ENCODE results near the gene UMPS. TPM values are rescaled to one million over a fixed set of nuclear protein-coding genes. Genes with fewer than 3 reads are reported as not detected.

UMPS gene
- total and polyA plus RNA-seq, 9 of the 15 experiments (the other 6 are each of a cell fraction or from before 2014, with no cell fraction given): 28.9 to 91.0 (median 45.9) TPM

DNA sequence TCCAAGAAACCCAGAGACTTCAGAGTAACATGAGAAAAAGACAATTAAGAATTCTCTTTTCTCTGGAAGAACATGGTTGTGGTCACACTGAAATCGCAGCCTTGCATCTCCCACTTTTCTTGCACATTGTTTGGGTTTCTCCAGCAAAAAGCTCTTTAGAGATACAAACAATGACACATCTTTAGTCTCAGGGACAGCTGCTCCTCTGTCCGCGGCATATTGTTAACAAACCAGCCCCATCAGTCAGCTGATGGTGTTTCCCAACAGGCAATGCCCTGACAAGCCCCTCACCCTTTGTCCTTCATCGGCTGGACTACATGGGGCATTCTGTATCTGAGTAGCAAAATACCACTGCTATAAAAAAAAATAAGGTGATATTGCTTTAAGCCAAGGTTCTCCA lies 53.4 kb downstream of the UMPS start (continued):
- TF ChIP-seq TBP (optimal IDR thresholded peaks at IDR 0.05; ENCODE audit: low read depth, low read length) (no peak), GATAD2B (IDR thresholded peaks at IDR 0.05; ENCODE audit: borderline replicate concordance) (no peak)
- TF ChIP-seq, protein P1, sequence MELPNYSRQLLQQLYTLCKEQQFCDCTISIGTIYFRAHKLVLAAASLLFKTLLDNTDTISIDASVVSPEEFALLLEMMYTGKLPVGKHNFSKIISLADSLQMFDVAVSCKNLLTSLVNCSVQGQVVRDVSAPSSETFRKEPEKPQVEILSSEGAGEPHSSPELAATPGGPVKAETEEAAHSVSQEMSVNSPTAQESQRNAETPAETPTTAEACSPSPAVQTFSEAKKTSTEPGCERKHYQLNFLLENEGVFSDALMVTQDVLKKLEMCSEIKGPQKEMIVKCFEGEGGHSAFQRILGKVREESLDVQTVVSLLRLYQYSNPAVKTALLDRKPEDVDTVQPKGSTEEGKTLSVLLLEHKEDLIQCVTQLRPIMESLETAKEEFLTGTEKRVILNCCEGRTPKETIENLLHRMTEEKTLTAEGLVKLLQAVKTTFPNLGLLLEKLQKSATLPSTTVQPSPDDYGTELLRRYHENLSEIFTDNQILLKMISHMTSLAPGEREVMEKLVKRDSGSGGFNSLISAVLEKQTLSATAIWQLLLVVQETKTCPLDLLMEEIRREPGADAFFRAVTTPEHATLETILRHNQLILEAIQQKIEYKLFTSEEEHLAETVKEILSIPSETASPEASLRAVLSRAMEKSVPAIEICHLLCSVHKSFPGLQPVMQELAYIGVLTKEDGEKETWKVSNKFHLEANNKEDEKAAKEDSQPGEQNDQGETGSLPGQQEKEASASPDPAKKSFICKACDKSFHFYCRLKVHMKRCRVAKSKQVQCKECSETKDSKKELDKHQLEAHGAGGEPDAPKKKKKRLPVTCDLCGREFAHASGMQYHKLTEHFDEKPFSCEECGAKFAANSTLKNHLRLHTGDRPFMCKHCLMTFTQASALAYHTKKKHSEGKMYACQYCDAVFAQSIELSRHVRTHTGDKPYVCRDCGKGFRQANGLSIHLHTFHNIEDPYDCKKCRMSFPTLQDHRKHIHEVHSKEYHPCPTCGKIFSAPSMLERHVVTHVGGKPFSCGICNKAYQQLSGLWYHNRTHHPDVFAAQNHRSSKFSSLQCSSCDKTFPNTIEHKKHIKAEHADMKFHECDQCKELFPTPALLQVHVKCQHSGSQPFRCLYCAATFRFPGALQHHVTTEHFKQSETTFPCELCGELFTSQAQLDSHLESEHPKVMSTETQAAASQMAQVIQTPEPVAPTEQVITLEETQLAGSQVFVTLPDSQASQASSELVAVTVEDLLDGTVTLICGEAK (IDR thresholded peaks at IDR 0.05): no peak
- TF ChIP-seq, protein P1 (CRISPR knock-in tag; IDR thresholded peaks at IDR 0.05): no peak
